Large intestine (tissue), 3 donors: ENCODE results near the gene UNC119. TPM values are rescaled to one million over a fixed set of nuclear protein-coding genes. Genes with fewer than 3 reads are reported as not detected.
"Not testable (repeated sequence)": the region's sequence is repeated elsewhere in the genome, so short reads cannot be mapped to it uniquely, and the experiment has no call there.

Source experiments
- DNase-seq, 2 donors: peaks; one replicate each; pipeline versions ENCODE4 v3.0.0 to v3.0.0-alpha.2; 2013
- H3K27ac ChIP-seq: one replicate; pipeline ENCODE4 v1.5.1; 2013; ENCODE audit warnings: low read length
- H3K27me3 ChIP-seq: 2 replicates; pipeline ENCODE4 v1.6.1; 2013; ENCODE audit warnings: low read length; ENCODE audit not compliant: control insufficient read depth, insufficient read depth
- H3K36me3 ChIP-seq: 2 replicates; pipeline ENCODE4 v1.6.1; 2013; ENCODE audit warnings: low read length; ENCODE audit not compliant: control insufficient read depth, insufficient read depth
- H3K4me1 ChIP-seq: one replicate; pipeline ENCODE4 v1.6.1; 2013; ENCODE audit warnings: low read length; ENCODE audit not compliant: control insufficient read depth, insufficient read depth
- H3K4me3 ChIP-seq: one replicate; pipeline ENCODE4 v1.5.1; 2013; ENCODE audit warnings: low read length
- H3K9me3 ChIP-seq: one replicate; pipeline ENCODE4 v1.6.1; 2013; ENCODE audit warnings: mild to moderate bottlenecking, low read depth, low read length, moderate library complexity; ENCODE audit not compliant: control insufficient read depth
- WGBS: methylation state at CpG from one replicate; pipeline ENCODE4 v1.1.5; 2013; ENCODE audit warnings: low lambda C conversion rate; ENCODE audit not compliant: insufficient coverage; 5-methylcytosine and 5-hydroxymethylcytosine counted together
- polyA plus RNA-seq: library from polyadenylated mRNA; unstranded; fragments of 120-200 nt; gene quantifications from one replicate; pipeline ENCODE4 v1.2.1, GENCODE V29; 2013

Gene UNC119
- polyA plus RNA-seq, 1 donor: 48.9 TPM

- no peak overlapping the region for H3K4me3 ChIP-seq
- no peak overlapping the region for H3K27ac ChIP-seq
- no peak for DNase-seq
- H3K27me3 ChIP-seq: no peaks in the 10 kb centered on the region
- H3K36me3 ChIP-seq: peaks cover 69% of the 10 kb centered on the region
- no peaks in the 10 kb centered on the region for H3K9me3 ChIP-seq
- peaks cover 9% of the 10 kb centered on the region for H3K4me1 ChIP-seq
- 100% methylated on average over 1 of the region's 2 CpGs for WGBS
Observed at GRCh38 chr17:28582513-28582912, 30.1 kb upstream of the UNC119 start.

GRCh38 chr17:28580959-28581358 lies 28.5 kb upstream of the UNC119 start:
- Histone ChIP-seq H3K9me3 (no peaks in the 10 kb centered on the region), H3K27ac (no peak overlapping the region), H3K4me3 (no peak overlapping the region), H3K27me3 (no peaks in the 10 kb centered on the region), H3K36me3 (peaks cover 66% of the 10 kb centered on the region), H3K4me1 (peaks cover 11% of the 10 kb centered on the region)
- WGBS: no CpG with 5 or more reads among the region's 3 CpGs
- DNase-seq: no peak

GRCh38 chr17:28579526-28579925 lies 27.1 kb upstream of the UNC119 start:
- H3K27ac ChIP-seq: no peak overlapping the region
- H3K4me3 ChIP-seq: no peak overlapping the region
- H3K36me3 ChIP-seq: peaks cover 54% of the 10 kb centered on the region
- H3K4me1 ChIP-seq: peaks cover 3% of the 10 kb centered on the region
- no peak for DNase-seq
- no peaks in the 10 kb centered on the region for H3K27me3 ChIP-seq
- WGBS: no CpG with 5 or more reads among the region's 4 CpGs
- no peaks in the 10 kb centered on the region for H3K9me3 ChIP-seq

- DNase-seq: no peak
- Histone ChIP-seq H3K27ac (no peak overlapping the region), H3K4me3 (no peak overlapping the region), H3K4me1 (peaks cover 3% of the 10 kb centered on the region), H3K9me3 (no peaks in the 10 kb centered on the region), H3K36me3 (peaks cover 44% of the 10 kb centered on the region), H3K27me3 (no peaks in the 10 kb centered on the region)
- WGBS: no CpG with 5 or more reads among the region's 8 CpGs
Observed at GRCh38 chr17:28578246-28579195, 26.1 kb upstream of the UNC119 start.

- peaks cover 12% of the 10 kb centered on the region for H3K4me1 ChIP-seq
Observed at GRCh38 chr17:28577466-28577824, 25.0 kb upstream of the UNC119 start.

GRCh38 chr17:28576758-28577465 lies 24.5 kb upstream of the UNC119 start, which contains the start of gene ALDOC:
ALDOC (minus strand) TSS chr17:28576895; CDS start chr17:28575532, 1,363 bp downstream.
- WGBS: no CpG with 5 or more reads among the region's 26 CpGs
- peaks cover 28% of the 10 kb centered on the region for H3K36me3 ChIP-seq
- H3K27me3 ChIP-seq: no peaks in the 10 kb centered on the region
- H3K27ac ChIP-seq: no peak within 1 kb of the TSS
- peaks cover 18% of the 10 kb centered on the region for H3K4me1 ChIP-seq
- H3K9me3 ChIP-seq: no peaks in the 10 kb centered on the region
- peak; percentile 94 to 97 for DNase-seq
- peak within 1 kb of the TSS; percentile 33 for H3K4me3 ChIP-seq

More at GRCh38 chr17:28577466-28577824, 25.0 kb upstream of the UNC119 start:
- Histone ChIP-seq H3K27me3 (no peaks in the 10 kb centered on the region), H3K9me3 (no peaks in the 10 kb centered on the region), H3K27ac (no peak overlapping the region), H3K4me3 (no peak overlapping the region), H3K36me3 (peaks cover 33% of the 10 kb centered on the region)
- no peak for DNase-seq
- no CpG with 5 or more reads among the region's 3 CpGs for WGBS

- not testable (repeated sequence) for H3K27me3 ChIP-seq, H3K4me3 ChIP-seq, DNase-seq, H3K27ac ChIP-seq, H3K9me3 ChIP-seq
- no CpG with 5 or more reads among the region's 3 CpGs for WGBS
- Histone ChIP-seq H3K4me1 (peaks cover 19% of the 10 kb centered on the region), H3K36me3 (peaks cover 28% of the 10 kb centered on the region)
Observed at GRCh38 chr17:28576016-28576415, 23.6 kb upstream of the UNC119 start.

GRCh38 chr17:28575126-28575795 lies 22.8 kb upstream of the UNC119 start:
- Histone ChIP-seq H3K36me3 (peaks cover 25% of the 10 kb centered on the region), H3K4me3 (no peak overlapping the region), H3K27ac (no peak overlapping the region), H3K4me1 (peaks cover 19% of the 10 kb centered on the region), H3K9me3 (no peaks in the 10 kb centered on the region), H3K27me3 (no peaks in the 10 kb centered on the region)
- WGBS: no CpG with 5 or more reads among the region's 14 CpGs
- no peak for DNase-seq

- no CpG with 5 or more reads among the region's 7 CpGs for WGBS
- Histone ChIP-seq H3K9me3 (no peaks in the 10 kb centered on the region), H3K36me3 (peaks cover 19% of the 10 kb centered on the region), H3K27ac (no peak overlapping the region), H3K27me3 (no peaks in the 10 kb centered on the region), H3K4me3 (no peak overlapping the region), H3K4me1 (peaks cover 23% of the 10 kb centered on the region)
- DNase-seq: no peak
Observed at GRCh38 chr17:28574526-28574925, 22.1 kb upstream of the UNC119 start.

GRCh38 chr17:28573966-28574480 lies 21.6 kb upstream of the UNC119 start:
- no CpG with 5 or more reads among the region's 6 CpGs for WGBS
- DNase-seq: no peak
- no peak overlapping the region for H3K27ac ChIP-seq
- peaks cover 23% of the 10 kb centered on the region for H3K4me1 ChIP-seq
- no peaks in the 10 kb centered on the region for H3K9me3 ChIP-seq
- H3K4me3 ChIP-seq: no peak overlapping the region
- no peaks in the 10 kb centered on the region for H3K27me3 ChIP-seq
- peaks cover 14% of the 10 kb centered on the region for H3K36me3 ChIP-seq
